HG02759 (cell line): ENCODE data around the gene PELI1.
A peak's percentile ranks its signal among the peaks of the same experiment; 100 is the strongest.

ENCODE experiments used
- ATAC-seq: cut with Tn5 transposase; IDR thresholded peaks from one replicate; pipeline ENCODE4 v1.9.1; 2021; ENCODE audit warnings: mild to moderate bottlenecking, moderate library complexity; ENCODE audit not compliant: unreplicated experiment

Gene PELI1, protein sequence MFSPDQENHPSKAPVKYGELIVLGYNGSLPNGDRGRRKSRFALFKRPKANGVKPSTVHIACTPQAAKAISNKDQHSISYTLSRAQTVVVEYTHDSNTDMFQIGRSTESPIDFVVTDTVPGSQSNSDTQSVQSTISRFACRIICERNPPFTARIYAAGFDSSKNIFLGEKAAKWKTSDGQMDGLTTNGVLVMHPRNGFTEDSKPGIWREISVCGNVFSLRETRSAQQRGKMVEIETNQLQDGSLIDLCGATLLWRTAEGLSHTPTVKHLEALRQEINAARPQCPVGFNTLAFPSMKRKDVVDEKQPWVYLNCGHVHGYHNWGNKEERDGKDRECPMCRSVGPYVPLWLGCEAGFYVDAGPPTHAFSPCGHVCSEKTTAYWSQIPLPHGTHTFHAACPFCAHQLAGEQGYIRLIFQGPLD

DNA sequence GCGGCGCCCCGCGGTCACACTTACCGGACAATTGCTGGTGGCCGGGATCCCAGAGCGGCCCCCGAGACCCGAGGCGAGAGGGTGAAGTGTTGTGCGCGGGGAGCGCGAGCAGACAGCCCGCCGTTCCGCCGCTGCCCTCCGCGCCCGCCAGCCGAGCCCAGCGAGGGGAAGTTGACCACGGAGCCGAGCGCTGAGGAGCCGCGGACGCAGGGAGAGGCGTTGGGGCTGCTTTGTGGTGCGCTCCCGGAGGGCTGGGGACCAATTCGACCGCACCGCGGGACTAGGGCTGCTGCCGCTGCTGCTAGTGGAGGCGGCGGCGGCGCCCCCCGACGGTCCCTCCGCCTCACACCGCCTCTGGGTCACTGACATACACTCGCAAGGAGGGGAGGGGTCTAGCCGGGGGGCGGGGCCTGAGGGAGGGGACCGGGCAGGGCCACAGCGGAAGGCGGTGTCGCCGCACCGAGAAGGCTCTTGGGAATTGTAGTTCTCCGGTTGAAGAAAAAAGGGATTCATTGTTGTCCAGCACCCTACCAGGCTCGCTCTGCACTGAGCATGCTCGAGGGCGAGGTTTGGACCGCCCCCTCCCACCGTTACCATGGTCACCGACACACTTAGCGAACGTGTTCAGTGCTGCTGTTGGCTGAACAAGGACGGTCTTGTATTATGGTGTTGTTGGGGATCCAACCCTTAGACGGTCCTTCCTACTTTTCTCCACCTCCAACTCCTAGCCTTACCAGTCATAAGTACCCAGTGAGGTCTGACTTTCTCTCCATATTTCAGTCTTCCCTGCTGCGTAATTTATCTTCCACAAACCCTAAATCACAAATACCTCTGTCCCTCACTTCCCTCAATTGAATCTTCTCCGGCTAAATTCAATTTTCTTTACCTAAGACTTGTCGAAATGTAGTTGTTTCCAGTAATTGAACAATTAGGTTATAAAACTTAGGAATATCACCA is at the start of gene PELI1:
Gene PELI1, minus strand, starts transcription at position 364 of the 957 bp plus-strand sequence. CDS start 36,110 bp downstream, outside the sequence.
- peak; percentile 84 for ATAC-seq

DNA sequence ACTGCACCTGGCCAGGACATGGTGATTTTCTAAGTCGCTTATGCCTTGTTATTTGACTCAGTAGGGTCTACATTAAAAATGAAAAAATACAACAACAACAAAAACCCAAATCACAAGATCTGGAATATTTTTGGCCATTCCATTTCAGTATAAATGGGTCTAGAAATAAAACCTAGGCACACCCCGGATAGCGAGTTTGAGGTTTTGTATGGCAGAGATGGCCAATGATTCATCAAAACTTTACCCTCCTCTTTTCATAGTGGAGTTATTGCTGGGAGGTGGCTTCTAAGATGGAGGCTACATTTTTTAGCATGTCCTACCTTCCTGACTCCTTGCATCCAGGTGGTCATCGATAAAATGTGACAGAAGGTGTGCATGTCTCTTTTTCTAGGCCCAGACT is 49.3 kb upstream of the PELI1 start:
- ATAC-seq, result no peak

DNA sequence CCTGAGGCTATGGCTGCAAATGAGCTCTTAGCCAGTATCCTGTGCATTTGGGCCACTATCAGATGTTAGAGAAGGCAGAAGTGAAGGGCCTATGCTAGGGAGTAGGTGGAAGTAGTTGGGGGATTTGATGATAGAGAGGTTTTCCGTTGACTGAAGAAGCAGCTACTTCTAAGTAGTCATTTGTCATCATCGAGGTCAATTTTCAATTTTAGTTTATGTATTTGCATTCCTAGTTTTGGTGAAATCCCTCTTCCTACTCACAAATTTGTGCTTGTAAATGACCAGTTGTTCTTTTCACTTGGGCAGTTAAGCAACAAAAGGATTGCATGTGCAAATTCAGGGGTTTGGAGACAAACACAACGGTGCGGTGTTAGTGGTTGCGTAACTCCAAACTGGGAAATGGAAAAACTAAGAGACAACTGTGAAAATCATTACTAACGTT is 48.5 kb upstream of the PELI1 start:
- no peak for ATAC-seq

DNA sequence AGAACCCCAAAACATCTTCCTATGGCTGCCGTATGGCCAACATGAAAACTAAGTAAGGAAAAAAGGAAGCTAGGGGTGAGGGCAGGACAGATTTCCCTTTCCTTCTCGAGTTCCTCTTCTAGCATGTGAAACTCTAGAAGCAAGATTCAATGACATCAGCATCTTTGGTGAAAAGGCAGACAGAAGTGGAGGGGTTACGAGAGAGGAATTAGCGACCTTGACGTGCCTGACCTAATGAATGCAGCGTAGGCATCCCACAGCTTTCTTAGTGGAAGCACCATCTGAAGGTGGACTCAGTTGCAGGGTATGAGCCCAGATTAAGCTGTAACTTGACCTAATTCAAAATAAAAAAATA is 47.9 kb upstream of the PELI1 start:
- no peak for ATAC-seq

DNA sequence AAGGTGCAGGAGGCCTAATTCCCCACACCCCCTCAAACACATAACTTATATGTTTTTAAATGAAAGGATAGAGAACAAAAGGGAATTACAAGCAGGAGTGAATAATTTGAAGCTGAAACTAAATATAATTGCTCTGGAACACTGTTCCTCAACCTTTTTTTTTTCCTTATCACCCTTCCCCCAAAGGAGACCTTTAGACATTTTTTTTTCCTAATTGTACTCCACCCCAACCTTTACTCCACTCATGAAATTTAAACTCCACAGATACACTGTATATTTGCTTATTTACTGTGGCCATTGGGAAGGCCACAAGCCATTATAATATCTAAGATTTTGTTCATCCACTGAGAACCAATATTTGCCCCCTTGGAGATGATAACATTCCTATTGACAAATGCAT is 45.4 kb upstream of the PELI1 start:
- no peak for ATAC-seq

DNA sequence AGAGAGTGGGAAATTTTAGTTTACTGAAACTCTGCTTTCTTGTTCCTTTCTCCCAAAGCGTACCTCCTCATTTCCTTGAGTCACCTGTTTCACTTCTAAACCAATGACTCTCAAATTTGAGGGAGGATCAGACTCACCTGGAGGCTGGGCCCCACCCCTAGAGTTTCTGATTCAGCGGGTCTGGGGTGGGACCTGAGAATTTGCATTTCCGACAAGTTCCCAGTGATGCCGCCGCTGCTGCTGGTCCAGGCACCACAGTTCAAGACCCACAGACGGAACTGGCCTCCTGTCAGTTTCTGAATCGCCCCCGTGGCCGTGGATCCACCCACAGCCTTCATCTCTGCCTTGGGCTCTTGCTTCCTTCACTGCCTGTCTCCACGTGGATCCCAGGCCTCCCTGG is 44.9 kb upstream of the PELI1 start:
- ATAC-seq, result no peak

DNA sequence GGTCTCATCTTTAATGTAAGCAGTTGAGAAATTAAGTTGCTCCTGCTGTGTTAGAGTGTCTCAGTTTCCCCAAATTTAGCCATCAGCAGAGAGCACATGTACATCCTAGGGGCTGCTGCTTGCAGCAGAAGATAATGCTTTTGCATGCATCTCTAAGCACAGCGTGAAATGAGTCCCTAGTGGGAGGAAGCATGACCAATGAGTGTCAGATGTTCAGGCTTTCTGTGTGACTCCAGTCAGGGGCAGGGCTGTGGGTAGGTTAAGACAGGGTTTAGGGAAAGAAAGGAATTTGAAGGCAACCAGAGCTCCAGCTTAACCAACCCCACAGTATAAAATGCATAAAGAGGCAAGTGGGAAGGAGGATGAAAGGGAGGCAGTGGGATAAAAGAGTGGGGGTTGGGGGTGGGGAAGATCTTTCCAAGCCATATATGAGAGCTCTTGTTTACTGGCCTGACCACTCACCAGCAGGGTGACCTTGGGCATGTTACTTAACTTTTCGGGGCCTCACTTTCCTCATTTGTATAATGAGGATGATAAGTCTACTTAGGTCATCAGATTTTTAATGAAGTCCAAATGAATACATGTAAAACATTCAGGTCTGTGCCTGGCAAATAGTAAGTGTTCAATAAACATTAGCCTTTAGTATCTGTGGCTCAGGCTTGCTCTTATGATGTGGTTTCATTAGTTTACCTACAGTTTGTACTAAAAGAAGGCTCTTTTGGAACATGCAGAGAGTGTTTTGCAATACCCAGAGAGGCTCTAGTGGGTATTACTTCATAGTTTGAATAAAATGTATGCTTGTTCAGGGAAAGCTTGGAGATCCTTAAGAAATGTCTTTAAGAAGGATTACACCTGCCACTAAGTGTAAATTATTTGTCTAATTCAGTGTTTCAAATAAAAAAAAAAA is 42.7 kb upstream of the PELI1 start:
- ATAC-seq, result no peak

DNA sequence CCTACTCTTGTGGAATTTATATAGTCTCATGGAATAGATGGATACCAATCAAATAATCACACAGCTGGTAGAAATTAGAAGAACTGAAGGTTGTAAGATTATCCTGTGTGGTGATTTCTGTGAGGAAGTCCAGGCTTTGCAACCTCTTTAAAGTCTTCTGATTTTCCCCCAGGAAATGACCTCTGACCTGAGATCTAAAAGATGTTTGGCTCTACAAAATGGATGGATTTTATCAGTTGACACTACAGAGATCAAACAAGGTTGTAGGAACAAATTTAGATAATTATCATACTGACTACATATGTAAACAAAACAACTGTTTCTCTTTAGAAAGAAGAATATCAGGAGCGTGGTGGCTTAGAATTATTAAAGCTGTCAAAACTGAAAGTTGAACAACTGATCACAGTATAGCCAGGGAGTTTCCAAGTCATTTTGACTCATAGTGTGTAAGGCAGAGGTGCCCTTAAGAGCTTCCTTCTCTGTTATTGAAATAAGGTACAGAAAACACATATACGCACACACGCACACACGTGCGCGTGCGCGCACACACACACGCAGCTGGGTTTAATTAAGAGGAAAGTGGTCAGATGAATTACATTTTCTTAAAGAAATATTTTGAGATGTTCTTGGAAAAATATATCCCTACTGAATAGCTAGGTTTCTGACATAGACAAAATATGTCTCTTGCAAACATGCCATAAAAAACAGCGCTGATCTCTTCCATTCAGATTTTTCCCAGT is 35.5 kb upstream of the PELI1 start:
- ATAC-seq, result peak; percentile 92

DNA sequence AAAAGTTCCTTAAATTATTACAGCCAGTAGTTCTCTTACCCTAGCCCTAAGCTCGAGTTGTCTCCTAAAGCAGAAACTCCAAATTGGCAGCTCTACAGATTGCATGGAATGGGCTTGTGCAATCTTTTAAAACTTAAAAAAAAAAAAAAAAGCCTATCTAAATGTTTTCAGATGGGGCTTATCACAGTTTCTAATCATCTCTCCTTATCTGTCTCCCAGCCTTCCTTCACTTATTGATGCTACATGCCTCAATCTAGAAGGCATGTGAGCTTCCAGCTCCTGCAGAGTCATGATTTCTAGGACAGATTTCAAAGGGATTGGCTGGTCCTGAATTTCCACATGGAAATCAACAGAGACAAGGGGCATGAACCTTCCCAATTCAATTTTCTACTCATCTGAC is 33.1 kb upstream of the PELI1 start:
- ATAC-seq, result no peak

DNA sequence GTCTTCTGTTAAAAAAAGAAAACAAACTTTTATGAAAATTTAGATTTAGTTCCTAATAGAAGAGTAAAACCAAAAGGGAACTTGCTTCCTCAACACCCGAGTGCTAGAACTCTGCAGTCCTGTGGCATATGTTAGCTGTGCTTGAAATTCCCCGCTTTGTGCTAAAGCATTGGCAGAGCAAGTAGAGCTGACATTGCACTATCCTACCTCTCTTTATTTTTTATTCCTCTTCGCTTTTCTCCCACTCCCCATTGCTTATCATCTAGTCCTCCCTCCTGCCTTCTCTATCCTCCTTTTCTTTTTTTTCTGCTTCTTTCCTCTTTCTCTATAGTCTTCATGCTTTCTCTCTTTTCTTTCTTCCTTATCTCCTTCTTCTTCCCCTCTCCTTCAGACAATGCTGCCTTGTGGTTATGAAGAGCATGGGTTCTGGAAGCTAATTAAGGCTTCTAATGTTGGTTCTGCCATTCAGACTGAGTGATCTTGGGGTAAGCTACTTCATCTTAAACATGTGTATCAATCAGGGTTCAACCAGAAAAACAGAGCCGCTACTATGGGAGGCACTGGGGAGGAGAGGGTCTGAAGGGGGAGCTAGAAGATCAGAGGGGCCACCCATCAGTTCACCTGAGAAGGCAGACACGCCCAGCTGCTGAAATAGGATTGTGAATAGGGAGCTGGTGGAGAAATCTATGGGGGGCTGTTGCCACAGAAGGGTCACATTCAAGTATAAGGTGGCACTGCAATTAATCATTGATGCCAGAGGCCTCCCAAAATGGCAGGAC is 31.4 kb upstream of the PELI1 start:
- no peak for ATAC-seq

DNA sequence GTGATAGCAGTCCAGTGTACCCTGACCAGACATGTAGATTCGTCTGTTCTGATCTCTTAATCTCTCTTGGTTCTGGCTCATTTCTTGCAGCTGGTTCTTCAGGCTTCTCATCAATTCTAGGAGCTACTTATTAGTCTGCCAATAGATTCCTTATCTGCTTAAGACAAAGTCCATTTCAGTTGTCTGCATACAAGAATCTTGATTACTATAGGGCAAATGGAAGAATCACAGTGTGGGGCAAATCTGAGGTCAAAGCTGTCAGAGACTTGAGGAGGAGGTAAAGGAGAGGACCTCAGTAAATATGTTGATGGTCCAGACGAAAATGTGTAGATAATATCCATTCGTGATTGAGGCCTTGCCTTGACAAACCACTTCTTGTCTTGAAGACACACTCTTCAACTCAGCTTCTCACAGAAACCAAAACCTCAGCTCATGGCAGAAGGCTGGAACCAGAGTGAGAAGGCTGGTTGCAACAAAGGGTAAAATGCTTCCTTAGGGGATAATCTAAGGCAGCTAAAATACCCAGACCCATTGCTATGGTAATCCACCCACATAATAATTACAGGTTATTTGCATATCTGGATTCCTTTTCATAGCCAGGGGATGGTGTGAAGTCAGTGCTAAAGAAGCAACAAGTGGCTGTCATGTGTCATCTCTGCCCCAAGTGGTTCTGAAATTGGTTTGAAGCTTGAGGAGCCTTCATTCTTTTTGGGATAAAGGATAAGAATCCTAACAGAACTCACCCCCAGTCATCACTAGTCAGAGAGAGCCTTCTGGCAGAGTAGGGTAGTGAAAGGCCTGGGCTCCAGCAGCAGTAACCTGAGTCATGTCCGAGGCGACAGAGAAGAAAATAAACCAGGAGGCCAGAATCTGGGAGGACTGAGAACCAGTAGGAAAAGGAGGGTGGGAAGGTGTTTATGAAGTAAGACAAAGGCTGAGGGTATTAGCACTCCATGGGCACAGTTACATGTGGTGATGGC is 29.2 kb upstream of the PELI1 start:
- ATAC-seq, result no peak

DNA sequence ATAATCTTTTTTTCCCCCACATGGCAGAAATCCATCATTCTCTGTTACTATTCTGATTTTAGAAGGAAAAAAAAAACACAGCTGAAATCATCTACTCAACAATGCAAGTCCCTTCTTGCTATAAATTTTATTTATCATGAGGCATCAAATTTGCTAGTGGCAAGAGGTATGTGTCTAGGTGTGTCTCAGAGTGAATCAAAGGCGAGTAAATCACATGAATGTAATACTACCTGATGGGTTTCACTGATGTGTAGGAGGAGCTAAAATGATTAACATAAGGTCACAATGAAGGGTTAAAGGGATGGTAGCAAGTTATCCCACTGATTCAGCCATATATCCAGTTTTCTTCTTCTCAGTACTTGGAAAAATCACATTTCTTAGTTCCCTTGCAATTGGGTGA is 24.5 kb upstream of the PELI1 start:
- ATAC-seq, result no peak

DNA sequence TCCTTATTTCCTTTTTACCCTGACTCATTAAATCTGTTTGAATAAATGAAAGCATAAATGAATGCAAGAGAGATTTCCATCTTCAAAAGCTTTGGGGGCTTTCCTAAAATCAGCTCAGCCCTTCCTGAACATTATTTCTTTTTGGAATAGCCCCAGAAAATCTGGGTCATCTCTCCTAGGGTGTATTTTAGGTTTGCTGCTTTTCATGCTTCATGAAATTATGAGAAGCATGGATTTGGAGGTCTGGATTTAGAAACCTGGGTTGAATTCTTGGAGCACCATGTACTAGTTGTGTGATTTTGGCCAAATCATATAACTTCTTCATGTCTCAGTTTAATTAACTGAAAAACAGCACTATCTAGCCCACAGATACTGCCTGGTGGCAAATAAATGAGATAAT is 24.0 kb upstream of the PELI1 start:
- no peak for ATAC-seq

DNA sequence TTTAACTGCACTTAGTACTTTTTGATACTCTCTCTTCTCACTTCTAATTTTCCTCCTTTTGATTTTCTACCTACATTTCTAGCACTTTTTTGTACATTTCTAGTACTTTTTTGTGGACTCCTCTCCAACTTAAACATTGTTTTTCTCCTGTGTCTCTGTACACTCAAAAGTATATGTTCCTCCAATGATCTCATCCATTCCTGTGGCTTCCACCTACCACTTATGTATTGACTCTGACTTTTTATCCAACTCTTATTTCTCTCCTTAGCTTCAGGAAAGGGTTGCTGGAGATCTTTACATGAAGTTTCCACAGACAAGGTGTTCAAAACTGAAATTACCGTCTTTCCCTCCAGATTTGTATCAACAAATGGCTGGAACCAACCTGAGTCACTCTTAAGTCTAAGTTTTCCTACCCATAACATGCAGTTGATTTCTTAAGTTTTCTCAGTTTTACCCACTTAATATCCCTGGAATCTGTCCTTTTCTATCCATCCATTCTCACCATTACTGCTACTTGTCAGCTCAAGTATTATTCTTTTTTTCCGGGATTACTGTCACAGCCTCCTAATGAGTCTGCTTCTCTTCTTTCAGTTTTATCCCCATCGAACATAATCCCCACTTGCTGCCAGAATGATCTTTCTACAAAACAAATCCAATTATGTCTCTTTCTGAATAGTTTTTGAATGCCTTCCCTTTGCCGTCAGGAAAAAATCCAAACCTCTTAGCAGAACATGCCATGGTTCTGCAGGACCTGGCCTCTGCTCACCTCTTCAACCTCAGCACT is 22.6 kb upstream of the PELI1 start:
- ATAC-seq, result no peak

DNA sequence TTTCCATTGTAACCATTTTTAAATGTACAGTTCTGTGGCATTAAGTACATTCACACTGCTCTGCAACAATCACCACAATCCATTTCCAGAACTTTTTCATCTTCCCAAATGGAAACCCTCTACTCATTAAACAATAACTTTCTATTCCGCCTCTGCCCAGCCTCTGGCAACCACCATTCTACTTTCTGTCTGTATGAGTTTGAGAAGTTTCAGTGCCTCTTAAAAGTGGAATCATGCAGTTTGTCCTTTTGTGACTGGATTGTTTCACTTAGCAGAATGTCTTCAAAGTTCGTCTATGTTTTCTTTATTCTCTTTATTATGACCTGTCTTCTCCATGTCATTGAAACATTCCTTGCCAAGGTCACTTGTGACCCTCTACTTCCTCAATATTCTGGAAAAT is 22.0 kb upstream of the PELI1 start:
- ATAC-seq, result no peak

DNA sequence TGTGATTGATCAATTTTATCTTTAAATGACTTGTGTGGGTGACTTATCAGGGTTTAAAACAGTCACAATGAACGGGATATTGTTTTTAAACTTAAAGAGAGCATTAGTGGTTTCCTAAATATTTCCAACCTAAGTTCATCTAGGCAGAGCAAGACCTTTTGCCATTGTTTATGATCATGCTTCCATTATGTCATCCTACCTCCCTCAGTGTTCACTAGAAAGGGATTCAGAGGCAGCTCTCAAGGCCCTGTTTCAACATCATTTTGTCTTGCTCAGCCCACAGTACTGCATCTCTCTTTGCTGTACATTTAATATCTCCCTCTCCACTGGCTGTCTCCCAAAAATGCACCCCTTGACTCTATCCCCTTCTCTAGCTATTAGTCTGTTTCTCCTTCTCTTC is 21.5 kb upstream of the PELI1 start:
- no peak for ATAC-seq

DNA sequence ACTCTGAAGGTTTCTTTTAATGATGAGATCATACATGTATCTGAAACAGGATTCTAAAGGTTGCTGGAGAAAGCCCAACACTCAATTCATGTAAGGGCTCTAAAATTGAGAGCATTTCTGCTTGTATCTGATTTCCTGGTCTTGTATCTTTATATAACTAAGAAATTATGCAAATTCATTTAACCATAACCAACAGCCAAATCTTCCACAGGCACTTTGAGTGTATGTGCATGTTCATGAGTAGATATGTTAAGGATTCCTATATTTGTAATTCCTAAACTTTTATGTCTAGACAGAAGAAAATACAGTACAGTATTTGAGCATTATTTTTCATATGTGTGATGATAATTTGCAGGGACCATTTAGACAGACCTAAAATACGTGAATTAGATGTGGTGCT is 20.4 kb upstream of the PELI1 start:
- no peak for ATAC-seq
